ENCODE results near the gene SH3RF3. TPM values are rescaled to one million over a fixed set of nuclear protein-coding genes. Genes with fewer than 3 reads are reported as not detected.

Gene SH3RF3
- total RNA-seq, 1 experiment from 2014 or later = 1.0 TPM

DNA sequence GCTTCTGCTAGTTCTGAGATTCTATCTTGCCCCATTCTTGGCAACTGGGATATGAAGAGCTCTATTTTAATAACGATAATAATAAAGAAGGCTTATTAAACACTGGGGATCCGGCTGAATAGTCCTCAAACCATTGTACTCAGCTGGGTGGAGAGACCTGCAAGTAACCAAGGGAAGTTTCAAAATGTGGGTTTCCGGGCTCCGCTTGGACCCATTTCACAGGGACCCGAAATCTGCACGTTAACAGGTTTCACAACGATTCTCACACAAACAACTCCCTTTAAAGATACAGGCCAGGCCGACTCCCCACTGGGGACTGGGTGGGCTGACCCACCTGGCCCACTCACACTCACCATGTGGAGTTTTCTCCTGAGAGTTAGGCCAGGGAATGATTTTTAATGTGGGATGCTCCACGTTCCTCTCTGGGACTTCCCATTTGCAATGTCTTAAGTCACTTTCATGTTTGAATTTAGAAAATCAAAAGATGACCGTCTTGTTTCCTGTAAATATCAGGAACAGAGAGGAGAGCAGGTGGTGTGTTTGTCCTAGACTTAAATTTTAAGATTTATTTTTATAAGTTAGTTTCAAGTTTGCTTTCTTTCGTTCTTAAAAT lies 96.3 kb downstream of the SH3RF3 start (continued):
- no peak for TF ChIP-seq TEAD4 (CRISPR knock-in tag; IDR thresholded peaks at IDR 0.05)

DNA sequence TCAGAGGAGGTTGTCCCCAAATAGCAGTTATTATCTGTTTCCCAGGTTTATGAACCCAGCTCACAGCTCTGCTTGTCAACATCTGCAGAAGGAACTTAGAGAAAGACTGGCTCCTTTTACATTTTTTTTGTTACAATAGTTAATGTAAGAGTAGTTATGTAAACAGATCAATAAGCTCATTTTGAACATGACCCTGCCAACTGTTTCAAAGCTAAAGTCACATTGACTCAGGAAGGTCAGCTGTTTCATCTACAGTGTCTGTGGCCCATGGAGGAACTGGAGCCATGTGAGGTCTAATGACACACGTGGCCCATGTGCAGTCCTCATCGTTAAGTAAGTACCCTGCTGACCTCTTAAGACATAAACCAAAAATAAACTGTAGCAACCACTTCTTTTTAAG lies 97.1 kb downstream of the SH3RF3 start:
- no peak overlapping the region for H3K27ac Mint-ChIP-seq
- TF ChIP-seq GABPB1 (CRISPR knock-in tag; IDR thresholded peaks at IDR 0.05) (0 out of 2 replicates have a peak, but pooled peaks have one; percentile 30), CREM (CRISPR knock-in tag; IDR thresholded peaks at IDR 0.05) (no peak), ZNF121 (CRISPR knock-in tag; IDR thresholded peaks at IDR 0.05) (no peak), SMAD3 (CRISPR knock-in tag; IDR thresholded peaks at IDR 0.05; ENCODE audit: borderline replicate concordance) (no peak)
- DNase-seq (ENCODE audit: low spot score) (no peak), ATAC-seq (no peak)
- no peak overlapping the region for H3K4me3 Mint-ChIP-seq
- H3K4me1 Mint-ChIP-seq = peaks cover 12% of the 10 kb centered on the region
- ChIA-PET CTCF (no interaction called here), POLR2A (no interaction called here)
- no peaks in the 10 kb centered on the region for H3K9me3 Mint-ChIP-seq
- H3K27me3 Mint-ChIP-seq (ENCODE audit: low read depth) = no peaks in the 10 kb centered on the region
- no peaks in the 10 kb centered on the region for H3K36me3 Mint-ChIP-seq

DNA sequence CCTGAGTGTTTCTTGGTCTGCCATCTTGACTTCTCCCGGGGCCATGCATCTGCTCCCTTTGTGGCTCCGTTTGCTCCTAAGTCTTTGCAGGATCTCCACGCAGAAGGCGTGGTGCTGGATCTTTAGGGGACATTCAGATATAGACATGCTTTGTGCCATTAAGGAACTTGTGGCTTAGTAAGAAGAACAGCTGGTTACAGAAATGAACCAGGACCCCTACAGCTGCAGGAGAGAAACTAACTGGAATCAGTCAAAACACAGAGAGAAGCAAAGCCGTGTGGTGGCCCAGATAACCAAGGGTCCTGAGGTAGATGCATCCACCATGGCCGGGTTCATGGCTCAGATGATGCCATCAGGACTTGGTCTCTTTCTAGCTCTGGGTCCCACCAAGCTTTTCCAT lies 97.6 kb downstream of the SH3RF3 start:
- no peak for ATAC-seq
- POLR2A ChIA-PET = no interaction called here
- TF ChIP-seq, protein P1, sequence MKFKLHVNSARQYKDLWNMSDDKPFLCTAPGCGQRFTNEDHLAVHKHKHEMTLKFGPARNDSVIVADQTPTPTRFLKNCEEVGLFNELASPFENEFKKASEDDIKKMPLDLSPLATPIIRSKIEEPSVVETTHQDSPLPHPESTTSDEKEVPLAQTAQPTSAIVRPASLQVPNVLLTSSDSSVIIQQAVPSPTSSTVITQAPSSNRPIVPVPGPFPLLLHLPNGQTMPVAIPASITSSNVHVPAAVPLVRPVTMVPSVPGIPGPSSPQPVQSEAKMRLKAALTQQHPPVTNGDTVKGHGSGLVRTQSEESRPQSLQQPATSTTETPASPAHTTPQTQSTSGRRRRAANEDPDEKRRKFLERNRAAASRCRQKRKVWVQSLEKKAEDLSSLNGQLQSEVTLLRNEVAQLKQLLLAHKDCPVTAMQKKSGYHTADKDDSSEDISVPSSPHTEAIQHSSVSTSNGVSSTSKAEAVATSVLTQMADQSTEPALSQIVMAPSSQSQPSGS (CRISPR knock-in tag; IDR thresholded peaks at IDR 0.05; ENCODE audit: borderline replicate concordance, low read depth) = no peak
- TF ChIP-seq IRF2 (CRISPR knock-in tag; IDR thresholded peaks at IDR 0.05; ENCODE audit: borderline replicate concordance, low read depth) (no peak), ZNF671 (CRISPR knock-in tag; IDR thresholded peaks at IDR 0.05) (no peak), ZNF138 (CRISPR knock-in tag; conservative IDR thresholded peaks at IDR 0.05) (no peak), ERG (CRISPR knock-in tag; IDR thresholded peaks at IDR 0.05) (no peak), ZSCAN18 (CRISPR knock-in tag; IDR thresholded peaks at IDR 0.05) (no peak), CBFB (CRISPR knock-in tag; IDR thresholded peaks at IDR 0.05; ENCODE audit: low read depth) (no peak), GRHL2 (CRISPR knock-in tag; IDR thresholded peaks at IDR 0.05; ENCODE audit: insufficient replicate concordance, severe bottlenecking) (no peak), AFF4 (CRISPR knock-in tag; IDR thresholded peaks at IDR 0.05; ENCODE audit: borderline replicate concordance) (no peak), ZNF396 (CRISPR knock-in tag; IDR thresholded peaks at IDR 0.05; ENCODE audit: borderline replicate concordance) (no peak), ELF4 (CRISPR knock-in tag; IDR thresholded peaks at IDR 0.05; ENCODE audit: low read depth) (no peak)
- TF ChIP-seq, protein P2, sequence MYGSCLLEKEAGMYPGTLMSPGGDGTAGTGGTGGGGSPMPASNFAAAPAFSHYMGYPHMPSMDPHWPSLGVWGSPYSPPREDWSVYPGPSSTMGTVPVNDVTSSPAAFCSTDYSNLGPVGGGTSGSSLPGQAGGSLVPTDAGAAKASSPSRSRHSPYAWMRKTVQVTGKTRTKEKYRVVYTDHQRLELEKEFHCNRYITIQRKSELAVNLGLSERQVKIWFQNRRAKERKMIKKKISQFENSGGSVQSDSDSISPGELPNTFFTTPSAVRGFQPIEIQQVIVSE (CRISPR knock-in tag; IDR thresholded peaks at IDR 0.05; ENCODE audit: borderline replicate concordance) = no peak
- TF ChIP-seq, protein P3, sequence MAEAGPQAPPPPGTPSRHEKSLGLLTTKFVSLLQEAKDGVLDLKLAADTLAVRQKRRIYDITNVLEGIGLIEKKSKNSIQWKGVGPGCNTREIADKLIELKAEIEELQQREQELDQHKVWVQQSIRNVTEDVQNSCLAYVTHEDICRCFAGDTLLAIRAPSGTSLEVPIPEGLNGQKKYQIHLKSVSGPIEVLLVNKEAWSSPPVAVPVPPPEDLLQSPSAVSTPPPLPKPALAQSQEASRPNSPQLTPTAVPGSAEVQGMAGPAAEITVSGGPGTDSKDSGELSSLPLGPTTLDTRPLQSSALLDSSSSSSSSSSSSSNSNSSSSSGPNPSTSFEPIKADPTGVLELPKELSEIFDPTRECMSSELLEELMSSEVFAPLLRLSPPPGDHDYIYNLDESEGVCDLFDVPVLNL (CRISPR knock-in tag; IDR thresholded peaks at IDR 0.05; ENCODE audit: borderline replicate concordance, low read depth) = no peak
- TF ChIP-seq, protein P4, sequence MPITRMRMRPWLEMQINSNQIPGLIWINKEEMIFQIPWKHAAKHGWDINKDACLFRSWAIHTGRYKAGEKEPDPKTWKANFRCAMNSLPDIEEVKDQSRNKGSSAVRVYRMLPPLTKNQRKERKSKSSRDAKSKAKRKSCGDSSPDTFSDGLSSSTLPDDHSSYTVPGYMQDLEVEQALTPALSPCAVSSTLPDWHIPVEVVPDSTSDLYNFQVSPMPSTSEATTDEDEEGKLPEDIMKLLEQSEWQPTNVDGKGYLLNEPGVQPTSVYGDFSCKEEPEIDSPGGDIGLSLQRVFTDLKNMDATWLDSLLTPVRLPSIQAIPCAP (CRISPR knock-in tag; IDR thresholded peaks at IDR 0.05) = no peak
- TF ChIP-seq, protein P5, sequence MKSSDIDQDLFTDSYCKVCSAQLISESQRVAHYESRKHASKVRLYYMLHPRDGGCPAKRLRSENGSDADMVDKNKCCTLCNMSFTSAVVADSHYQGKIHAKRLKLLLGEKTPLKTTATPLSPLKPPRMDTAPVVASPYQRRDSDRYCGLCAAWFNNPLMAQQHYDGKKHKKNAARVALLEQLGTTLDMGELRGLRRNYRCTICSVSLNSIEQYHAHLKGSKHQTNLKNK (CRISPR knock-in tag; IDR thresholded peaks at IDR 0.05) = no peak

More for the DNA sequence above, 97.6 kb downstream of the SH3RF3 start:
- Mint-ChIP-seq H3K27me3 (ENCODE audit: low read depth) (no peaks in the 10 kb centered on the region), H3K36me3 (no peaks in the 10 kb centered on the region), H3K27ac (no peak overlapping the region), H3K4me3 (no peak overlapping the region), H3K9me3 (no peaks in the 10 kb centered on the region), H3K4me1 (peaks cover 12% of the 10 kb centered on the region)
- no peak for DNase-seq (ENCODE audit: low spot score)
- CTCF ChIA-PET = no interaction called here

Data from WTC11 (cell line).